ENCODE measurements around the gene FMO5. TPM values are rescaled to one million over a fixed set of nuclear protein-coding genes. Genes with fewer than 3 reads are reported as not detected.

FMO5 gene
- total and polyA plus RNA-seq, 2 experiments from 2014 or later = 0.73 to 0.84 TPM

- Mint-ChIP-seq H3K9me3 (no peaks in the 10 kb centered on the region), H3K4me3 (no peak overlapping the region), H3K27ac (no peak overlapping the region), H3K4me1 (peaks cover 10% of the 10 kb centered on the region), H3K36me3 (ENCODE audit: low read depth) (no peaks in the 10 kb centered on the region), H3K27me3 (ENCODE audit: insufficient read depth, low read depth, poor library complexity) (no peaks in the 10 kb centered on the region)
- DNase-seq (ENCODE audit: low spot score) (no peak), ATAC-seq (no peak)
- 0 out of 2 replicates have a peak, but pooled peaks cover 4% of the 10 kb centered on the region for H3K9me2 ChIP-seq (ENCODE audit: insufficient read depth)
- H3K27me3 ChIP-seq (ENCODE audit: insufficient read depth) = no peaks in the 10 kb centered on the region
- no peaks in the 10 kb centered on the region for H4K20me1 ChIP-seq (replicated peaks; ENCODE audit: insufficient read depth)
- no peaks in the 10 kb centered on the region for H3K79me2 ChIP-seq (replicated peaks; ENCODE audit: insufficient read depth)
- peaks cover 14% of the 10 kb centered on the region for H3K4me1 ChIP-seq (ENCODE audit: insufficient read depth)
- TF ChIP-seq STAT1 (IDR thresholded peaks at IDR 0.05; ENCODE audit: unreplicated experiment) (no peak), CREB1 (CRISPR knock-in tag; IDR thresholded peaks at IDR 0.05; ENCODE audit: low read depth) (no peak), ZNF114 (CRISPR knock-in tag; IDR thresholded peaks at IDR 0.05) (no peak), EZH2 (IDR thresholded peaks at IDR 0.05; ENCODE audit: low read depth, unreplicated experiment) (no peak), JUNB (IDR thresholded peaks at IDR 0.05; ENCODE audit: unreplicated experiment) (no peak), NANOG (IDR thresholded peaks at IDR 0.05; ENCODE audit: borderline replicate concordance) (no peak)
- no peak overlapping the region for H3K27ac ChIP-seq (ENCODE audit: low read depth)
- no peak overlapping the region for H2AFZ ChIP-seq
- H3K36me3 ChIP-seq (ENCODE audit: insufficient read depth) = no peaks in the 10 kb centered on the region
- no peak overlapping the region for H3K4me3 ChIP-seq
- no peaks in the 10 kb centered on the region for H3F3A ChIP-seq (replicated peaks; ENCODE audit: low read depth)
- no peak overlapping the region for H3K4me2 ChIP-seq
Observed at GRCh38 chr1:147189514-147189913, 35.6 kb downstream of the FMO5 start.

- no peak overlapping the region for H2AFZ ChIP-seq
- Mint-ChIP-seq H3K27me3 (ENCODE audit: insufficient read depth, low read depth, poor library complexity) (no peaks in the 10 kb centered on the region), H3K4me1 (peaks cover 12% of the 10 kb centered on the region), H3K9me3 (no peaks in the 10 kb centered on the region), H3K36me3 (ENCODE audit: low read depth) (no peaks in the 10 kb centered on the region), H3K4me3 (no peak overlapping the region), H3K27ac (no peak overlapping the region)
- H3K27me3 ChIP-seq (ENCODE audit: insufficient read depth) = no peaks in the 10 kb centered on the region
- TF ChIP-seq ETS1 (IDR thresholded peaks at IDR 0.05) = no peak
- TF ChIP-seq JUNB (IDR thresholded peaks at IDR 0.05; ENCODE audit: unreplicated experiment) = no peak
- no peak for TF ChIP-seq ZNF114 (CRISPR knock-in tag; IDR thresholded peaks at IDR 0.05)
- TF ChIP-seq NANOG (IDR thresholded peaks at IDR 0.05; ENCODE audit: borderline replicate concordance) = no peak
- no peak for TF ChIP-seq EZH2 (IDR thresholded peaks at IDR 0.05; ENCODE audit: low read depth, unreplicated experiment)
- no peak for TF ChIP-seq STAT1 (IDR thresholded peaks at IDR 0.05; ENCODE audit: unreplicated experiment)
- no peaks in the 10 kb centered on the region for H3F3A ChIP-seq (replicated peaks; ENCODE audit: low read depth)
- H3K4me1 ChIP-seq (ENCODE audit: insufficient read depth) = peaks cover 17% of the 10 kb centered on the region
- H4K20me1 ChIP-seq (replicated peaks; ENCODE audit: insufficient read depth) = no peaks in the 10 kb centered on the region
- peak overlapping the region; percentile 24 for H3K4me2 ChIP-seq
- no peak overlapping the region for H3K27ac ChIP-seq (ENCODE audit: low read depth)
- DNase-seq (ENCODE audit: low spot score) (peak; percentile 9), ATAC-seq (no peak)
- H3K9me2 ChIP-seq (ENCODE audit: insufficient read depth) = 0 out of 2 replicates have a peak, but pooled peaks cover 4% of the 10 kb centered on the region
- no peak overlapping the region for H3K4me3 ChIP-seq
- no peaks in the 10 kb centered on the region for H3K79me2 ChIP-seq (replicated peaks; ENCODE audit: insufficient read depth)
- no peaks in the 10 kb centered on the region for H3K36me3 ChIP-seq (ENCODE audit: insufficient read depth)
Observed at GRCh38 chr1:147185432-147185831, 39.7 kb downstream of the FMO5 start.

- no peaks in the 10 kb centered on the region for H4K20me1 ChIP-seq (replicated peaks; ENCODE audit: insufficient read depth)
- Mint-ChIP-seq H3K36me3 (ENCODE audit: low read depth) (peaks cover 21% of the 10 kb centered on the region; the same call in 2 of the 3 replicates), H3K27me3 (ENCODE audit: insufficient read depth, low read depth, poor library complexity) (peaks cover 8% of the 10 kb centered on the region), H3K4me3 (no peak overlapping the region), H3K4me1 (peaks cover 9% of the 10 kb centered on the region), H3K27ac (no peak overlapping the region), H3K9me3 (peaks cover 5% of the 10 kb centered on the region; the same call in 1 of the 3 replicates)
- H3K79me2 ChIP-seq (replicated peaks; ENCODE audit: insufficient read depth) = no peaks in the 10 kb centered on the region; the same call in 1 of the 2 replicates
- H3K4me1 ChIP-seq (ENCODE audit: insufficient read depth) = peaks cover 12% of the 10 kb centered on the region; the same call in 1 of the 2 replicates
- peak overlapping the region; percentile 63; the same call in 1 of the 2 replicates for H2AFZ ChIP-seq
- H3K4me2 ChIP-seq = peak overlapping the region; percentile 49
- ATAC-seq = peak; percentile 80
- peaks cover 15% of the 10 kb centered on the region; the same call in 1 of the 2 replicates for H3K27me3 ChIP-seq (ENCODE audit: insufficient read depth)
- H3K9me2 ChIP-seq (ENCODE audit: insufficient read depth) = no peaks in the 10 kb centered on the region
- no peaks in the 10 kb centered on the region for H3F3A ChIP-seq (replicated peaks; ENCODE audit: low read depth)
- peak; percentile 66 for DNase-seq (ENCODE audit: low spot score)
- H3K27ac ChIP-seq (ENCODE audit: low read depth) = no peak overlapping the region
- H3K36me3 ChIP-seq (ENCODE audit: insufficient read depth) = no peaks in the 10 kb centered on the region
- peak overlapping the region; percentile 33 for H3K4me3 ChIP-seq
- no peak for TF ChIP-seq ETS1 (IDR thresholded peaks at IDR 0.05)
- no peak for TF ChIP-seq CREB1 (CRISPR knock-in tag; IDR thresholded peaks at IDR 0.05; ENCODE audit: low read depth)
Observed at GRCh38 chr1:147177611-147178380, 47.3 kb downstream of the FMO5 start.

Measured in GM23338 (cell line).